Medulla oblongata (tissue), 1 donor: ENCODE results near the gene COBLL1.
"Not testable (repeated sequence)": the region's sequence is repeated elsewhere in the genome, so short reads cannot be mapped to it uniquely, and the experiment has no call there.

Experiments
- DNase-seq: peaks from one replicate; pipeline ENCODE4 v3.0.0-alpha.2; 2015; ENCODE audit errors: extremely low spot score

The COBLL1 gene

GRCh38 chr2:164717000-164717803 is 124.4 kb downstream of the COBLL1 start:
- DNase-seq = peak; percentile 34

- DNase-seq = no peak
Measured at GRCh38 chr2:164714471-164714870, 127.2 kb downstream of the COBLL1 start.

- no peak for DNase-seq
Measured at GRCh38 chr2:164711766-164712138, 129.9 kb downstream of the COBLL1 start.

GRCh38 chr2:164710837-164711765 is 130.5 kb downstream of the COBLL1 start:
- DNase-seq = no peak

- DNase-seq = not testable (repeated sequence)
Measured at GRCh38 chr2:164710252-164710836, 131.3 kb downstream of the COBLL1 start.

GRCh38 chr2:164706522-164706921 is 135.1 kb downstream of the COBLL1 start:
- no peak for DNase-seq

- DNase-seq = no peak
Measured at GRCh38 chr2:164705412-164706167, 136.0 kb downstream of the COBLL1 start.

DNA sequence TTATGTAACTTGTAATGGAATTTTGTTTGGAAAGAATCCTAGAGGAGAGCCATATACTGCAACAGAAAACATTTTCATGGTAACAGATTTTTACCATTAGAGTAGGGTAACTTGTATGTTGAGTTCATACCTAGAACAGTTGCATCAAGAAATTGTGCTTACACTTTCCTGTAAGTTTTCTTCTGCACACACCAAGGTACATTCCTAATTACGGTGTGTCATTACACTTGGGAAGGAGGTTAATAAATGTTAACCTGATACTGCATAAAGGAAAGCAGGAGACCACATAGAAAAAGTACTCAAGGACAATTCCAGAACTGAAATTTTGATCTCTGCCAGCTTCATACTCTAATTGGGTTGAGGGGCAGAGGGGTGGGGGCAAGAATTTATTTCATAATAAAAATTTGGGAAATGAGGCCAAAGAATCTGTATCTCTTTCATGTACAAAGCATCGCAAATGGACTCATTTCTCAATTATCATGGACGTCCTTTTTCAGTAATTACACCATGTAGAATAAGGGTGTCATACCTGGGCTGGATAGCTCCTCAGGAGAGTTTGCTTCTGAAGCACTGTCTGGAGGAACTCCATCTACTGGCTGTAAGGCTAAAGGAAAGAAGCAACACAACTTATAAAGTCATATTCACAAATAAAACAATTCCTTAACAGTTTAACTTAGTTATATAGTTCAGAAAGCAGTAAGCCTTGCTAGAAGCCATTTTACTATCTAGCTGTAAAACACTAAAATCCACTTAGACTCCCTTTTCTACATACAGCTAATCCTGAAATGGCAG is 137.5 kb downstream of the COBLL1 start:
- DNase-seq = no peak

DNA sequence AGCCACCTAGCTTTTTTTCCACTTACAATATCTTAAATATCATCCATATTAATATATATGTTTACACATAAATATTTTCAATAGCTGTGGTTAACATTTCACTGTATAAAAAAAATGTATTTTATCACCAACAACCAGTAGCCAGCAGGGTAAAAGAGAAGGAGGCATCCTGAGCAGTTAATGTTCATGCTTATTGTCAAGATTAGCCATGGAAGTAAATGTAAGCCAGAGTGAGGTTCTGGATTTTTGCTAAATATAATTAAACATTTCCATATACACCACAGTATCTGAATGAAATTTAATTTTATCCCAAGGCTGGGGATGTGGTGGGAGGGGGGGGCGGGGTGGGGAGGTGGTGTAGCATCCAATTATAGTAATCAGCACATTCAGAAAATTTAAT is 140.1 kb downstream of the COBLL1 start:
- DNase-seq = no peak

DNA sequence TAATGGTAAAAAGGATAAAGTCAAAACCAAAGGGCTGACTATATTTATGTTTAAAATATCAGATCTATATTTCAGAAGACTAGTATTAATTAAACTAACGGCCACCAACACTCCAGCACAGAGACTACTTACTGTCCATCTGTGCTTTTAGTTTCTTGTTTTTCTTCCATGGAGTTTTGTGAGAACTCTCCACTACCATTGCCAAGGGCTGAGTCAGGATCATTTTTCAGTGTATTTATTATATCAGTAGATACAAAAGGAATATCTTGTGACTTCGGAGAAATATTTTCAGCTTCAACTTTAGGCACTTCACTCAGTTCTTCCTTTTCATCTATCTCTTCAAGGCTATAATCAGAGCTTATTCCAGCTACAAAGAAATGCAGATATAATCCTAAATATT is 141.2 kb downstream of the COBLL1 start:
- no peak for DNase-seq

- peak; percentile 19 for DNase-seq
Measured at GRCh38 chr2:164697688-164698461, 143.7 kb downstream of the COBLL1 start.

DNA sequence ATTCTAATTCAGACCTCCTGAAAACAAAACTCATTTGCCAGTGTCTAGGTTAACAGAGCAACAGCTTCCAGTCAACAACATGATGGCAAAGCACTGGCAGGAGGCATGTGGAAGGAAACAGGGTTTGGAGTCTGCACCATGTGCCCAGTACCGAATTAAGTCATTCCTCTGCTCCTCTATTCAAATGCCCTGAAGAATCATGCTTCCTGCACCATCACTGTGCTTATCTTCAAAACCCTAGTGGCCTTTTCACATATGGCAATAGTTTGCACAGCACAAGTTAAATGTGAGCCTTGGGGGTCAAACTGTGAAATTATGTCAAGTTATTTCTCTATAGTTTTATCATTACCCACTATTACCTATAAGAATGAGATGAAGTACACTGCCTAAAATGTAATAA is 145.0 kb downstream of the COBLL1 start:
- no peak for DNase-seq

DNA sequence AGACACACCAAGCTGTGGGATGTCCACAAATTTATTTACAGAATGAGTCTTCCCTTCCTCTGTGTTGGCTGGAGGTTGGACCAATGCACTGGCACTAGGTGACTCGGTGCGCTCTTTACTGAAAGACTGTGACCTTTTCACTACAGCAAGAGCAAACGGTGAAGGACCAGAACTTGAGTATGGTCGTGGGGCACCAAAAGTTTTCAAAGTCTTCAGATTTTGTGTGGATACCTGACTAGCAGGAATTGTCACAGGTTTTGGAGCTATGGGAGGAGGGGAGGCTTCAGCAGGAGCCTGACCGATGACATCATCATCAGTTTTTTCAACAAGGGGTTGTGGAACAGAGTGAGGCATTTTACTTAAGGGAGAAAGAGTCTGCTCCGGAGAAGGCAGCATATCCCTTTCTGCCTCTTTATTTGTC is 147.3 kb downstream of the COBLL1 start:
- DNase-seq = no peak

DNA sequence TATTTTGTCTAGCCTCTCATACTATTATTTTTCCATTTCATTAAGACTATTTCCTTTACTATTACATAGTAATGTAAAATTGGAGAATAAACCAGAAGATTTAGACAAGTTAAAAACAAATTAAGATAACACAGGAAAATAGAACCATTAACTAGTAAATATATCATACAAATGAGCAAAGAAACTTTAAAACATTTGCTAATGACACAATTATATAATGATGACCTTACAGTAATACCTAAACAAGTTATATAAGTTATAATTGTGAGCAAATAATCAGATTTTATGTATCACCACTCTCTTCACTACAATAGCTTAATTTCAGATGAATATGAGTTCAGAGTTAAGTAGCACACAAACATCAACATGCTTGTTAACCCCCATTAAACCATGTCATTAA is 147.8 kb downstream of the COBLL1 start:
- DNase-seq = no peak

DNA sequence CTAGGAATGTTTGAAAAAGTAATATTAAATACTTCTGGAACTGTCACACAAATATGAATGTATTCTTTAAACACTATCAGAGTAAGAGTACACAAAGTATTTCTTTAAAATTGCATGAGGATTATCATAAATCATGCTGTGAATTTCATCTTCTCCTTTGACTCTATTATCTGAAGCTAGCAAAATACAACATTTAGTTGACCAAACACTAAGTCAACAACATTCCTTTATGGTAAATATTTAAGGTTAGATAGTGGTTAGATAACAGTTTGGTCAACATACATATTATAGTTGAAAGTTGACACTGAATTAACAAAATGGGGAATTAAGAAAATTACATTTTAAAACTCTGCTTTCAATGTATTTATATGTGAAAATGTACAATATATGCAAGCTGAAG is 148.2 kb downstream of the COBLL1 start:
- DNase-seq = no peak

DNA sequence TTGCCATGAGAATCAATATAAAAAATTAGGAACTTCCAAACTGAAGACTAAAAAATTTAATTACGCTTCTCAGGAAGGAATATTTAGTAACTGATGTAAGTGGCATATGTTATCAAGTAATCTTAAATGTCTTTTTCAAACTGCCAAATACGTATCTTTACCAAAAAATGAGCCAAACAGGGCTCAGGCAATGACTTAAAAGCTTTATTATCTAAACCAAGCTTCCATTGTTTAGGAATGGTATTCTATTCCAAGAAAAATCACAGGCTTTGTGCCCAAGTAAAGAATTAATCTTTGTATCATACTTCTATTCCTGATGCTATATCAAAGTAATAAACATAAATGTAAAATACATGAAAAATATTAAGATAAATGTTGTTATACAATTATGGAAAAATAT is 148.7 kb downstream of the COBLL1 start:
- no peak for DNase-seq

GRCh38 chr2:164692114-164692513 is 149.5 kb downstream of the COBLL1 start:
- DNase-seq = no peak

DNA sequence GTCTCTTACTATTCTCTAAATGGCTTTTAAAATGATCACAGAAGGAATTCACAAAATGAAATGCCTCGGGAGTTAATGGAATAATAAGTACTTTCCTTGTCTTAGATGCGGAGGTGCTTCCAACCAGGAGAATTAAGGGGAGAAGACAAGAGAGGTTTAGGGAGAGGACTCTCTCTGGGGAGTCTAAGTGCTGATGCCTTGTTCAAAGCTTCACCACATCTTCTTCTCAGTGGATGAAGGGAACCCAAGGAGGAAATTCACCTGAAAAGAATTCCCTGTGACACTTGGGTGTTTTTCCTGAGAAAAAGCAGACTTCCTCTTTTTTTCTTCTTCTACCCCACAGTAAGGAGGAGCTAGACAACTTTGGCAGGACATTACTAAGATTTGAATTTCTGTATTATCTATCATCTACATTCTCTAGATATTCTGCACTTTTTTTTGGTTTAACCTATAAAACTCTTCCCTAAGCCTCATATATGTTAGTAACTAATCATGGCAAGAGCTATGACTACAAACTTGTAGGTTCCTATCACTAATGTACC is 150.2 kb downstream of the COBLL1 start:
- no peak for DNase-seq

DNA sequence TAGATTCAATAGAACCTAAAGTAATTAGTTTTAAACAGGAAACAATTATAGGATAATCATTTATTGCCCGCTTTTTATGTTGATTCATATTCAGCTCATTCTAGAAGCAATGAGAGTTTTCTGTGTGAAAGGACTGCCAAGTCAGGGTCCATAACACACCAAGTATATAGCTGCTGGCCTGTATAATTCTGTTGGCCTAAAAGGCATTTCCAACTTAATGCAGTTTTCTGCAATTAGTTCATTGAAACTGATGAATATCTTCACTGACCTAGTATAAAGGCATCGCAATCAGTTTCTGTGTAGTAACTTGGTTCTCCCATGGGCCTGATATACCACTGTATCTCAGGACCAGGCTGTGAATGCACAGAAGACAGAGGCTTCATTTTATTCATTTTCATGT is 151.3 kb downstream of the COBLL1 start:
- no peak for DNase-seq

- no peak for DNase-seq
Measured at GRCh38 chr2:164688896-164689419, 152.7 kb downstream of the COBLL1 start.
